ENCODE measurements around the gene ESYT3.
"Not testable (repeated sequence)": the region's sequence is repeated elsewhere in the genome, so short reads cannot be mapped to it uniquely, and the experiment has no call there.

Gene ESYT3

GRCh38 chr3:138426211-138426610, 8.2 kb upstream of the ESYT3 start:
- Histone ChIP-seq H3K4me1 (ENCODE audit: control insufficient read depth, insufficient read depth, low read length) (no peaks in the 10 kb centered on the region), H3K9me3 (ENCODE audit: control insufficient read depth, insufficient read depth, low read depth, low read length) (no peaks in the 10 kb centered on the region), H3K36me3 (ENCODE audit: control insufficient read depth in 2 of 2, insufficient read depth in 1 of 2, low read length in 2 of 2) (no peaks in the 10 kb centered on the region), H3K4me3 (ENCODE audit: low read depth, low read length) (no peak overlapping the region), H3K27ac (ENCODE audit: extremely low read depth, low read depth, low read length) (no peak overlapping the region)
- ChIA-PET POLR2A (no interaction called here), CTCF (interaction anchor here (0.7 to 1.4 kb wide), 7 partner anchors 9 to 245 kb away, joined by 3 to 9 read pairs (median 4); no protein-coding TSS in a partner anchor)
- no peak for TF ChIP-seq GLIS2 (tag by site-specific recombination; IDR thresholded peaks at IDR 0.05)
- TF ChIP-seq ZNF670 (tag by site-specific recombination; IDR thresholded peaks at IDR 0.05; ENCODE audit: low read depth), result no peak
- peak; percentile 22; the same call in 1 of the 2 replicates for TF ChIP-seq ZNF654 (tag by site-specific recombination; IDR thresholded peaks at IDR 0.05; ENCODE audit: low read depth)

DNA sequence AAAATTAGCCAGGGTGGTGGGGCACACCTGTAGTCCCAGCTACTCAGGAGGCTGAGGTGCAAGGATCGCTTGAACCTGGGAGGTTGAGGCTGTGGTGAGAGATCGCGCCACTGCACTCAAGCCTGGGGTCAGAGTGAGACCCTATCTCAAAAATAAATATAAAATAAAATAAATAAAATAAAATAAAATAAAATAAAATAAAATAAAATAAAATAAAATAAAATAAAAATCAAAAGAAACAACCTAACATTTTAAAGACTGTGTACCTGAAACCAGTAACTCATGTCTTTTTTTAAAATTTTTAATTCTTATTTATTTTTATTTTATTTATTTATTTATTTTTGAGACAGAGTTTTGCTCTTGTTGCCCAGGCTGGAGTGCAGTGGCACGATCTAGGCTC, 7.7 kb upstream of the ESYT3 start:
- H3K4me1 ChIP-seq (ENCODE audit: control insufficient read depth, insufficient read depth, low read length); H3K4me3 ChIP-seq (ENCODE audit: low read depth, low read length); H3K9me3 ChIP-seq (ENCODE audit: control insufficient read depth, insufficient read depth, low read depth, low read length); H3K27ac ChIP-seq (ENCODE audit: extremely low read depth, low read depth, low read length); H3K36me3 ChIP-seq (ENCODE audit: control insufficient read depth in 2 of 2, insufficient read depth in 1 of 2, low read length in 2 of 2); POLR2A ChIA-PET: not testable (repeated sequence)
- CTCF ChIA-PET, result interaction anchor here (1.0 to 1.4 kb wide), 3 partner anchors 9 to 94 kb away, joined by 4 to 9 read pairs (median 5); no protein-coding TSS in a partner anchor

- TF ChIP-seq ZNF223 (tag by site-specific recombination; IDR thresholded peaks at IDR 0.05) (no peak), HOXD13 (CRISPR knock-in tag; IDR thresholded peaks at IDR 0.05; ENCODE audit: borderline replicate concordance) (no peak), ZNF513 (tag by site-specific recombination; IDR thresholded peaks at IDR 0.05) (no peak), KLF1 (tag by site-specific recombination; IDR thresholded peaks at IDR 0.05) (no peak), ZNF701 (tag by site-specific recombination; IDR thresholded peaks at IDR 0.05) (no peak), REPIN1 (tag by site-specific recombination; IDR thresholded peaks at IDR 0.05; ENCODE audit: low read depth) (no peak)
- TF ChIP-seq, protein P1, sequence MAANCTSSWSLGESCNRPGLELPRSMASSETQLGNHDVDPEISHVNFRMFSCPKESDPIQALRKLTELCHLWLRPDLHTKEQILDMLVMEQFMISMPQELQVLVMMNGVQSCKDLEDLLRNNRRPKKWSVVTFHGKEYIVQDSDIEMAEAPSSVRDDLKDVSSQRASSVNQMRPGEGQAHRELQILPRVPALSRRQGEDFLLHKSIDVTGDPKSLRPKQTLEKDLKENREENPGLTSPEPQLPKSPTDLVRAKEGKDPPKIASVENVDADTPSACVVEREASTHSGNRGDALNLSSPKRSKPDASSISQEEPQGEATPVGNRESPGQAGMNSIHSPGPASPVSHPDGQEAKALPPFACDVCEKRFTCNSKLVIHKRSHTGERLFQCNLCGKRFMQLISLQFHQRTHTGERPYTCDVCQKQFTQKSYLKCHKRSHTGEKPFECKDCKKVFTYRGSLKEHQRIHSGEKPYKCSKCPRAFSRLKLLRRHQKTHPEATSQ (tag by site-specific recombination; IDR thresholded peaks at IDR 0.05), result no peak
- H3K9me3 ChIP-seq (ENCODE audit: control insufficient read depth, insufficient read depth, low read depth, low read length), result no peaks in the 10 kb centered on the region
- POLR2A ChIA-PET, result no interaction called here
- H3K36me3 ChIP-seq (ENCODE audit: control insufficient read depth in 2 of 2, insufficient read depth in 1 of 2, low read length in 2 of 2), result no peaks in the 10 kb centered on the region
- H3K4me3 ChIP-seq (ENCODE audit: low read depth, low read length), result no peak overlapping the region
- CTCF ChIA-PET, result interaction anchor here (0.9 to 2.1 kb wide), 2 partner anchors 12 to 57 kb away, joined by 5 to 11 read pairs; no protein-coding TSS in a partner anchor
- H3K27ac ChIP-seq (ENCODE audit: extremely low read depth, low read depth, low read length), result no peak overlapping the region
- H3K4me1 ChIP-seq (ENCODE audit: control insufficient read depth, insufficient read depth, low read length), result no peaks in the 10 kb centered on the region
Observed at GRCh38 chr3:138429665-138430064, 4.8 kb upstream of the ESYT3 start.

DNA sequence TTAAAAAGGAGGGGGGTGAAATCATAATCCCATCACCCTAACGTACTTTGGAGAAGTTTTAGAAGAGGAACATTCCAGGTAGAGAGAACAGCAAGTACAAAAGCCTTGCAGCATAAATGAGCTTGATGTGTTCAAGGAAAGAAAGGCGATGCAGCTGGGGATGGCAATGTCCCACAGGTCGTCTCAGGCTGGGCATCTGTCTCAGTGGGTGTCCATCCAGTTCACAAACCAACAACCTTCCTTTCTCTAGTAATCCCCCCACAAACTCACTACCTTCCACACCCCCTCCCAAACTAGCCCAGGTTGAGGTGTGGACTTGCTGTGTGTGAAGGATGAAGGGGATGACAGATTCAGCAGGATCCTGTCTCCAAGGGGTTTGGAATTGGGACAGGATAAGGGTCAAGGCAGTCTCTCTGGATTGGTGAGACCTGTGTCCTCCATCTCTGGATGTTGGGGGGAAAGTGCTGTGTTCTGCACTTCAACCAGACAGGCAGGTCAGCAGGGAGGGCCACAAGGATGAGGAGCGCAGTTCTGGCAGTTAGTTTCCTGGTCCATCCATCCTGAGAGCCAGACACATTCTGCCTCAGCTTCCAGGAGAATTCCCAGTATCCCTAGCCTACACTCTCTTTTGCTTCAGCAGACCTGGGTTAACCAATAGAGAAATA, 1.7 kb upstream of the ESYT3 start:
- ChIA-PET CTCF (interaction anchor here (0.6 to 1.5 kb wide), 2 partner anchors 15 to 161 kb away, joined by 4 to 5 read pairs; partner anchors contain the start of gene CEP70), POLR2A (no interaction called here)

More for the DNA sequence above, 1.7 kb upstream of the ESYT3 start:
- TF ChIP-seq ZIC2 (tag by site-specific recombination; IDR thresholded peaks at IDR 0.05), result no peak
- no peak for TF ChIP-seq ZFP41 (tag by site-specific recombination; IDR thresholded peaks at IDR 0.05; ENCODE audit: borderline replicate concordance)
- TF ChIP-seq ZNF37A (tag by site-specific recombination; IDR thresholded peaks at IDR 0.05), result no peak
- no peak for TF ChIP-seq ZNF624 (tag by site-specific recombination; IDR thresholded peaks at IDR 0.05)
- TF ChIP-seq, protein P2, sequence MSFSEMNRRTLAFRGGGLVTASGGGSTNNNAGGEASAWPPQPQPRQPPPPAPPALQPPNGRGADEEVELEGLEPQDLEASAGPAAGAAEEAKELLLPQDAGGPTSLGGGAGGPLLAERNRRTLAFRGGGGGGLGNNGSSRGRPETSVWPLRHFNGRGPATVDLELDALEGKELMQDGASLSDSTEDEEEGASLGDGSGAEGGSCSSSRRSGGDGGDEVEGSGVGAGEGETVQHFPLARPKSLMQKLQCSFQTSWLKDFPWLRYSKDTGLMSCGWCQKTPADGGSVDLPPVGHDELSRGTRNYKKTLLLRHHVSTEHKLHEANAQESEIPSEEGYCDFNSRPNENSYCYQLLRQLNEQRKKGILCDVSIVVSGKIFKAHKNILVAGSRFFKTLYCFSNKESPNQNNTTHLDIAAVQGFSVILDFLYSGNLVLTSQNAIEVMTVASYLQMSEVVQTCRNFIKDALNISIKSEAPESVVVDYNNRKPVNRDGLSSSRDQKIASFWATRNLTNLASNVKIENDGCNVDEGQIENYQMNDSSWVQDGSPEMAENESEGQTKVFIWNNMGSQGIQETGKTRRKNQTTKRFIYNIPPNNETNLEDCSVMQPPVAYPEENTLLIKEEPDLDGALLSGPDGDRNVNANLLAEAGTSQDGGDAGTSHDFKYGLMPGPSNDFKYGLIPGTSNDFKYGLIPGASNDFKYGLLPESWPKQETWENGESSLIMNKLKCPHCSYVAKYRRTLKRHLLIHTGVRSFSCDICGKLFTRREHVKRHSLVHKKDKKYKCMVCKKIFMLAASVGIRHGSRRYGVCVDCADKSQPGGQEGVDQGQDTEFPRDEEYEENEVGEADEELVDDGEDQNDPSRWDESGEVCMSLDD (tag by site-specific recombination; IDR thresholded peaks at IDR 0.05), result no peak
- TF ChIP-seq BCL11B (tag by site-specific recombination; IDR thresholded peaks at IDR 0.05; ENCODE audit: low read depth), result no peak
- TF ChIP-seq ZNF530 (tag by site-specific recombination; IDR thresholded peaks at IDR 0.05; ENCODE audit: low read depth), result no peak
- no peak for TF ChIP-seq ZNF202 (tag by site-specific recombination; IDR thresholded peaks at IDR 0.05; ENCODE audit: borderline replicate concordance)
- TF ChIP-seq ZNF157 (tag by site-specific recombination; IDR thresholded peaks at IDR 0.05), result no peak
- TF ChIP-seq ZNF501 (tag by site-specific recombination; IDR thresholded peaks at IDR 0.05), result no peak
- no peak for TF ChIP-seq ZNF366 (tag by site-specific recombination; conservative IDR thresholded peaks at IDR 0.05)
- TF ChIP-seq ZNF558 (tag by site-specific recombination; IDR thresholded peaks at IDR 0.05), result no peak
- no peak for TF ChIP-seq GLIS2 (tag by site-specific recombination; IDR thresholded peaks at IDR 0.05)
- Histone ChIP-seq H3K9me3 (ENCODE audit: control insufficient read depth, insufficient read depth, low read depth, low read length) (no peaks in the 10 kb centered on the region), H3K4me1 (ENCODE audit: control insufficient read depth, insufficient read depth, low read length) (no peaks in the 10 kb centered on the region), H3K4me3 (ENCODE audit: low read depth, low read length) (no peak overlapping the region), H3K27ac (ENCODE audit: extremely low read depth, low read depth, low read length) (no peak overlapping the region), H3K36me3 (ENCODE audit: control insufficient read depth in 2 of 2, insufficient read depth in 1 of 2, low read length in 2 of 2) (no peaks in the 10 kb centered on the region)
